Natural killer cell treated with Interleukin-12 subunit alpha and Interleukin-12 subunit beta and Interleukin-15 and Interleukin-18, amount 100 ng/mL, for 72 hours (primary cell): Measurements from ENCODE around the gene ZC3H11A. TPM values are rescaled to one million over a fixed set of nuclear protein-coding genes. Genes with fewer than 3 reads are reported as not detected.
A peak's percentile ranks its signal among the peaks of the same experiment; 100 is the strongest.
"Not testable (repeated sequence)": the region's sequence is repeated elsewhere in the genome, so short reads cannot be mapped to it uniquely, and the experiment has no call there.

Experiments
- ATAC-seq, 2 donors: fragments of 150-1000 bp; cut with Tn5 transposase in 1 of 2; sonication (Bioruptor Pico), chemical (Tn5 transposase) in 1 of 2; 2 replicates each; pipeline ENCODE4 v1.10.0; 2021
- DNase-seq: peaks from one replicate; pipeline ENCODE4 v3.0.0; 2022; ENCODE audit warnings: low spot score
- H3K27ac Mint-ChIP-seq, 2 donors: 1 replicate in 1 of 2; 2 replicates in 1 of 2; pipeline ENCODE4 v1.8.0; 2022; ENCODE audit warnings: mixed read lengths in 2 of 2, mild to moderate bottlenecking in 1 of 2, moderate library complexity in 1 of 2
- H3K27me3 Mint-ChIP-seq, 2 donors: 1 replicate in 1 of 2; 2 replicates in 1 of 2; pipeline ENCODE4 v1.8.0; 2022; ENCODE audit warnings: mixed read lengths in 2 of 2
- H3K36me3 Mint-ChIP-seq: one replicate; pipeline ENCODE4 v1.8.0; 2022; ENCODE audit warnings: mixed read lengths
- H3K4me1 Mint-ChIP-seq, 2 donors: 1 replicate in 1 of 2; 2 replicates in 1 of 2; pipeline ENCODE4 v1.8.0; 2022; ENCODE audit warnings: low read depth in 2 of 2, mixed read lengths in 2 of 2, mild to moderate bottlenecking in 1 of 2
- H3K4me3 Mint-ChIP-seq: one replicate; pipeline ENCODE4 v1.8.0; 2022; ENCODE audit warnings: mixed read lengths
- H3K9me3 Mint-ChIP-seq: 2 replicates; pipeline ENCODE4 v1.8.0; 2022; ENCODE audit warnings: mixed read lengths
- total RNA-seq, 2 donors: library from RNA; stranded (reverse); gene quantifications; one replicate each; pipeline ENCODE4 v1.2.3, GENCODE V29; 2022

Gene ZC3H11A
- total RNA-seq, 2 donors from 2014 or later: 84.1 to 91.8 TPM

GRCh38 chr1:203768256-203768655 lies 27.2 kb upstream of the ZC3H11A start:
- no peaks in the 10 kb centered on the region for H3K9me3 Mint-ChIP-seq
- H3K36me3 Mint-ChIP-seq: no peaks in the 10 kb centered on the region
- H3K27me3 Mint-ChIP-seq: no peaks in the 10 kb centered on the region
- peaks cover 44 to 54% of the 10 kb centered on the region in 2 donors for H3K4me1 Mint-ChIP-seq
- no peak for ATAC-seq
- peak overlapping the region; percentile 70 to 77 for H3K27ac Mint-ChIP-seq
- peak overlapping the region; percentile 68 for H3K4me3 Mint-ChIP-seq
- no peak for DNase-seq

DNA sequence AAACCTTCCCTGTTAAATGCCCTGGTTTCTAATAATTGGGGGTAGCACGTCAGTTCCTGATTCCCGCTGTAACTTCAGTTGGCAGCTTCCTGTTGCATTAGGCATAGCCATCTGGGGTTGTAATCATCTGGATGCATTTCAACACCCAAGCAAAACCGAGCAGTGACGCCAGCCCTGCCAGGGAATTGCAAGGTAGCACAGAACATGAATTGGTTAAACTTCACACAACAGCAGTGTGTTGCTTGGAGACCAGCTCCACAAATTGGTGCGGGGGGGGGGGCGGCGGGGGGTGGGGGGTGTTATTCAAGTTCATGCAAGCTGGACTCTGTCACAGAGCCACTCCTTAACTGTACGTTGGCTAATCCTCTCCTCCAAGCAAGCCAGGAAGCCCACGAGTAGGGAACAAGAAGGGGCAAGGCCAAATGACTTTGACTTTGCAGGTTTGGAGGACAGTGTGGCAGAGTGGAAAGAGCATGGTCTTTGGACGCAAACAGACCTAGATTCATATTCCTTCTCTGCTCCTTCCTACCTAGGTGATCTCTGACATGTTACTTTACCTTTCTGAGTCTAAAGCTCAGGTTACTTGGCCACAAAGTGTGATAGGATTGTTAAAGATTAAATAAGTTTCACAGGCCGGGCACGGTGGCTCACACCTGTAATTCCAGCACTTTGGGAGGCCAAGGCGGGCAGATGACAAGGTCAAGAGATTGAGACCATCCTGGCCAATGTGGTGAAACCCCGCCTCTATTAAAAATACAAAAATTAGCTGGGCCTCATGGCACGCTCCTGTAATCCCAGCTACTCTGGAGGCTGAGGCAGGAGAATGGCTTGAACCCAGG lies 25.7 kb upstream of the ZC3H11A start:
- DNase-seq: no peak
- peak overlapping the region; percentile 30 for H3K4me3 Mint-ChIP-seq
- H3K4me1 Mint-ChIP-seq: peaks cover 36 to 40% of the 10 kb centered on the region in 2 donors
- peak overlapping the region; percentile 70 to 83 for H3K27ac Mint-ChIP-seq
- ATAC-seq: no peak
- H3K27me3 Mint-ChIP-seq: no peaks in the 10 kb centered on the region
- H3K9me3 Mint-ChIP-seq: no peaks in the 10 kb centered on the region
- H3K36me3 Mint-ChIP-seq: peaks cover 5% of the 10 kb centered on the region

GRCh38 chr1:203771901-203772301 lies 23.5 kb upstream of the ZC3H11A start:
- H3K36me3 Mint-ChIP-seq: peaks cover 5% of the 10 kb centered on the region
- H3K4me3 Mint-ChIP-seq: no peak overlapping the region
- H3K27ac Mint-ChIP-seq: peak overlapping the region; percentile 43 to 83

DNA sequence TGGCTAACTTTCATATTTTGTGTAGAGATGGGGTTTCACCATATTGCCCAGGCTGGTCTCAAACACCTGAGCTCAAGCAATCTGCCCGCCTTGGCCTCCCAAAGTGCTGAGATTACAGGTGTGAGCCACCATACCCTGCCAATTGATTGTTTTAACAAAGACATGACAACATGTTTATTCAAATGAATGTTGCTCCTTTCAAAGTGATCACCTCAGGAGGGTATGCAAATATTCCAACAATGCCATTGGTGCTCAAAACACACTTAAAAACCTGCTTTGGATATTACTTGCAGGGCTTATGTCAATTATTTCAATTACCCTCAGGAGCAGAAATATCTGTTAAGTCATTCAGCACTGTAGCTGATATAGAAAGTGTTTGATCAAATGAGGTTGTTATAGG lies 22.6 kb upstream of the ZC3H11A start:
- ATAC-seq (no peak), DNase-seq (no peak)
- H3K36me3 Mint-ChIP-seq: peaks cover 5% of the 10 kb centered on the region
- H3K4me1 Mint-ChIP-seq: peaks cover 33 to 37% of the 10 kb centered on the region in 2 donors
- H3K4me3 Mint-ChIP-seq: no peak overlapping the region
- H3K9me3 Mint-ChIP-seq: no peaks in the 10 kb centered on the region
- no peaks in the 10 kb centered on the region for H3K27me3 Mint-ChIP-seq
- H3K27ac Mint-ChIP-seq: no peak overlapping the region

More at GRCh38 chr1:203771901-203772301, 23.5 kb upstream of the ZC3H11A start:
- H3K9me3 Mint-ChIP-seq: no peaks in the 10 kb centered on the region
- DNase-seq: no peak
- no peaks in the 10 kb centered on the region for H3K27me3 Mint-ChIP-seq
- H3K4me1 Mint-ChIP-seq: peaks cover 32 to 36% of the 10 kb centered on the region in 2 donors
- ATAC-seq: no peak

GRCh38 chr1:203776636-203777035 lies 18.8 kb upstream of the ZC3H11A start:
- no peak for ATAC-seq
- no peaks in the 10 kb centered on the region for H3K27me3 Mint-ChIP-seq
- H3K27ac Mint-ChIP-seq: peak overlapping the region; percentile 58 to 62
- no peaks in the 10 kb centered on the region for H3K9me3 Mint-ChIP-seq
- no peak overlapping the region for H3K4me3 Mint-ChIP-seq
- peaks cover 5% of the 10 kb centered on the region for H3K36me3 Mint-ChIP-seq
- no peak for DNase-seq
- H3K4me1 Mint-ChIP-seq: peaks cover 8 to 13% of the 10 kb centered on the region in 2 donors

DNA sequence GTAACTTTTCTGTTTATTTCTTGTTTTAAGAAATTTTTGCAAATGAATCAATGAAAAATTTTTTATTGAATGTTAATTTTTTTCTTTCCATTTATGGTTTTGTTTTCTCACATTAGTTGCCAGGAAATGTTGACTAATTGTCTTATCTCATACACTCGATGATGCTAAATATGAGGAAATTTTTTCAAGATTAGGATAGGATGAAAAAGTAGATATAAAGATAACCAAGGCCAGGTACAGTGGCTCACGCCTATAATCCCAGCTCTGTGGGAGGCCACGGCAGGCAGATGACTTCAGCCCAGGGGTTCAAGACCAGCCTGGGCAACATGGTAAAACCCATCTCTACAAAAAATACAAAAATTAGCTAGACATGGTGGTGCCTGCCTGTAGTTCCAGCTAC lies 17.8 kb upstream of the ZC3H11A start:
- Mint-ChIP-seq H3K4me3 (no peak overlapping the region), H3K27me3 (no peaks in the 10 kb centered on the region), H3K27ac (peak overlapping the region; percentile 58 to 62), H3K36me3 (peaks cover 5% of the 10 kb centered on the region), H3K4me1 (peaks cover 8 to 13% of the 10 kb centered on the region in 2 donors), H3K9me3 (no peaks in the 10 kb centered on the region)
- no peak for ATAC-seq
- DNase-seq: no peak

GRCh38 chr1:203778146-203778545 lies 17.3 kb upstream of the ZC3H11A start:
- Mint-ChIP-seq H3K4me3 (no peak overlapping the region), H3K27ac (peak overlapping the region; percentile 58 to 62), H3K9me3 (no peaks in the 10 kb centered on the region), H3K27me3 (no peaks in the 10 kb centered on the region), H3K4me1 (peaks cover 8 to 13% of the 10 kb centered on the region in 2 donors), H3K36me3 (peaks cover 5% of the 10 kb centered on the region)
- DNase-seq (no peak), ATAC-seq (no peak)

- H3K4me1 Mint-ChIP-seq: peaks cover 8 to 11% of the 10 kb centered on the region in 2 donors
- H3K27ac Mint-ChIP-seq: peak overlapping the region; percentile 58 to 62
- no peaks in the 10 kb centered on the region for H3K9me3 Mint-ChIP-seq
- no peak overlapping the region for H3K4me3 Mint-ChIP-seq
- ATAC-seq (no peak), DNase-seq (no peak)
- peaks cover 2% of the 10 kb centered on the region for H3K36me3 Mint-ChIP-seq
- H3K27me3 Mint-ChIP-seq: no peaks in the 10 kb centered on the region
Measured at GRCh38 chr1:203778789-203779188, 16.6 kb upstream of the ZC3H11A start.

DNA sequence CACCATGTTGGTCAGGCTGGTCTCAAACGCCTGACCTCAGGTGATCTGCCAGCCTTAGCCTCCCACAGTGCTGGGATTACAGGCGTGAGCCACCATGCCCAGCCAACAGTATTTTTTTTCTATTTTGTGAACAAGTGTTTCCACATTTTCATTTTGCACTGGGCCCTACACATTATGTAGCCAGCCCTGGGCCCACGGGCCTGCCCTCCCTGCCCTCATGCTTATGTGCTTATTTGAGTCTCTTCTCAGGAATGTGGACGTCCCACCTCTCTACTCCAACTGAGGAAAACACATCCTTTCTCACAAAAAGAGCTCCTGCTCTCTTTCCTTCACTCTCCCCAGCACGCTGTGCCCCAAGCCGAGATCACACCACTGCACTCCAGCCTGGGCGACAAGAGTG lies 13.5 kb upstream of the ZC3H11A start:
- no peaks in the 10 kb centered on the region for H3K36me3 Mint-ChIP-seq

GRCh38 chr1:203789966-203790365 lies 5.5 kb upstream of the ZC3H11A start:
- Mint-ChIP-seq H3K9me3 (no peaks in the 10 kb centered on the region), H3K4me3 (no peak overlapping the region), H3K27ac (no peak overlapping the region), H3K4me1 (peaks cover 3% of the 10 kb centered on the region in 2 donors), H3K27me3 (no peaks in the 10 kb centered on the region), H3K36me3 (no peaks in the 10 kb centered on the region)
- ATAC-seq (no peak), DNase-seq (no peak)

More for the DNA sequence above, 13.5 kb upstream of the ZC3H11A start:
- Mint-ChIP-seq H3K27ac (no peak overlapping the region), H3K9me3 (no peaks in the 10 kb centered on the region), H3K27me3 (no peaks in the 10 kb centered on the region), H3K4me1 (peaks cover under 1 to 3% of the 10 kb centered on the region in 2 donors), H3K4me3 (no peak overlapping the region)
- DNase-seq (no peak), ATAC-seq (no peak)

- Mint-ChIP-seq H3K4me1 (peaks cover 6 to 13% of the 10 kb centered on the region in 2 donors), H3K27ac (no peak overlapping the region), H3K27me3 (no peaks in the 10 kb centered on the region), H3K36me3 (peaks cover 6% of the 10 kb centered on the region), H3K4me3 (no peak overlapping the region), H3K9me3 (no peaks in the 10 kb centered on the region)
- ATAC-seq: no peak
- no peak for DNase-seq
Measured at GRCh38 chr1:203791498-203791897, 3.9 kb upstream of the ZC3H11A start.

GRCh38 chr1:203792486-203792885 lies 2.9 kb upstream of the ZC3H11A start:
- no peaks in the 10 kb centered on the region for H3K27me3 Mint-ChIP-seq
- no peaks in the 10 kb centered on the region for H3K9me3 Mint-ChIP-seq
- peaks cover 14% of the 10 kb centered on the region for H3K36me3 Mint-ChIP-seq
- no peak overlapping the region for H3K4me3 Mint-ChIP-seq
- H3K4me1 Mint-ChIP-seq: peaks cover 14 to 21% of the 10 kb centered on the region in 2 donors
- H3K27ac Mint-ChIP-seq: no peak overlapping the region
- ATAC-seq (no peak), DNase-seq (no peak)

DNA sequence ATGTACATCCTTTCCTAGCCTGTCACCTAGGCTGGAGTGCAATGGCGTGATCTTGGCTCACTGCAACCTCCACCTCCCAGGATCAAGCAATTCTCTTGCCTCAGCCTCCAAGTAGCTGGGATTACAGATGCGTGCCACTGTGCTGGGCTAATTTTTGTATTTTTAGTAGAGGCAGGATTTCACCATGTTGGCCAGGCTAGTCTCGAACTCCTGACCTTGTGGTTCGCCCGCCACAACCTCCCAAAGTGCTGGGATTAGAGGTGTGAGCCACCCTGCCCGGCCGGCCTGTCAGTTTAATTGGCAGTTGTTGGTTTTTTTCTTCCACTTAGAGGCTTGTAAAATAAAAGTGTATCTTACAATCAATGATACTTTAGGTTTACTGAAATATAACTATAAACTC lies 1.9 kb upstream of the ZC3H11A start:
- not testable (repeated sequence) for H3K27me3 Mint-ChIP-seq, H3K4me3 Mint-ChIP-seq, DNase-seq, H3K9me3 Mint-ChIP-seq, ATAC-seq, H3K27ac Mint-ChIP-seq
- Mint-ChIP-seq H3K4me1 (peaks cover 25 to 31% of the 10 kb centered on the region in 2 donors), H3K36me3 (peaks cover 19% of the 10 kb centered on the region)

GRCh38 chr1:203794764-203795440 lies 521 bp upstream of the ZC3H11A start:
- H3K36me3 Mint-ChIP-seq: peaks cover 19% of the 10 kb centered on the region
- H3K27me3 Mint-ChIP-seq: no peaks in the 10 kb centered on the region
- peak overlapping the region; percentile 84 to 96 for H3K27ac Mint-ChIP-seq
- no peaks in the 10 kb centered on the region for H3K9me3 Mint-ChIP-seq
- ATAC-seq (no peak), DNase-seq (no peak)
- H3K4me1 Mint-ChIP-seq: peaks cover 32 to 38% of the 10 kb centered on the region in 2 donors
- H3K4me3 Mint-ChIP-seq: peak overlapping the region; percentile 93
